GOT3 (cell line): ENCODE measurements around the gene MVB12A.

Experiments used
- DNase-seq: peaks from one replicate; lab custom pipeline; 2025; ENCODE audit warnings: mixed read lengths; lab: John Stamatoyannopoulos, UW

MVB12A gene

DNA sequence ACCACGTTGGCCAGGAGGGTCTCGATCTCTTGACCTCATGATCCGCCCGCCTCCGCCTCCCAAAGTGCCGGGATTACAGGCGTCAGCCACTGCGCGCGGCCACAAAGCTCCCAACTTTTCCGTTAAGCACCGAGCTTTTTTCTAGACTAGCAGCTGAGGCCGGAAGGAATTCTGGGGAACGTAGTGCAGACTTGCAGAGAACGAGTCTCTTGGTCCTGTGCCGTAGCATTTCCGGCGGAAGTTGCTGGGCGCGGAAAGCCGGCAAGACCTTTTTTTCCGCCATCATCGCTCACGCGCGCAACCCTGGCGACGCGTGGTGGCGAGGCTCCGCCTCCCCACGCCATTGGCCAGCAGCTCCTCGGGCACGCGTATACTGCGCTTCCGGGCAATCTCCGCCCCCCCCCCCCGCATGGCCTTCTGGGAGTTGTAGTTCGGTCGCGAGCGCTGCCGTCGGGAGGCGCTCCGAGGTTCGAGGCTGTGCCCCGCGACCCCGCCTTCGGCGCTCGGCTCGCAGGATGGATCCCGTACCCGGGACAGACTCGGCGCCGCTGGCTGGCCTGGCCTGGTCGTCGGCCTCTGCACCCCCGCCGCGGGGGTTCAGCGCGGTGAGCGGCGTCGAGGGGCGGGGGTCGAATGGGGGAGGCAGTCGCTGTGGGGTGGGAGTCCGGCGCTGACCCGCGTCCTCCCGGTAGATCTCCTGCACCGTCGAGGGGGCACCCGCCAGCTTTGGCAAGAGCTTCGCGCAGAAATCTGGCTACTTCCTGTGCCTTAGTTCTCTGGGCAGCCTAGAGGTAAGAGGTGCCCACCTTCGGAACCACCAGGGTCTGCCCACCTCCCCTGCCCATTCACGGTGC is at the start of gene MVB12A:
MVB12A (plus strand) TSS at position 427 of the 854 bp plus-strand sequence; CDS start at position 516, 89 bp downstream.
- peak; percentile 92 for DNase-seq

DNA sequence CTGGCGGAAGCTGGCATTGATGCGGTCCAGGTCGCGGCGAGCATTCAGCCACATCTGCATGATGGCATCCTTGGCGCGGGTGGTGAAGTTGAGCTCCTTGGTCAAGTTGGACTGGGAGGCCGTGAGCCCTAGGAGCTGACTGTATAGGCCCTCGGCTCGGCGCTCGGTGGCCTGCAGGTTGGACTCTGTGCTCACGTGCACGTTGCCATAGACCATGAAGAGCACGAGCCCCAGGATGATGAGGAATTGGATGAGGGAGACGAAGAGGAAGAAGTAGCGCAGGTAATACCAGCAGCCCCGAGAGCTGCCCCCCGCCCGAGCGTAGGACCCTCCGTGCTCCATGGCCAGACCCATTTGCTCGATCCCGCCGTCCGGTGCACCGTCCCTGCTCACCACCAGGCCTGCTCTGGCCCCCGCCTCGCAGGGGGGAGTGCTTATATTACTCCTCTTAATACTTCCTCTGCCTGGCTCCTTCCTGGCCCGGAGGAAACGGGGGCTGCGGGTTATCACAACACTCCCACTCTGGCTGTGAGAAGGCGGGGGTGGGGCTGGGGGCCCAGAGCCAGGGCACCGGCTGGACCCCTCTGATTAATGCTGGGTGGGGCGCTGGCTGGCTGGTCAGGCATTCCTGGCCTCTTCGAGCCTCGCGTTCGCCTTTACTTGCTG is 42.8 kb upstream of the MVB12A start, which contains the start of gene PLVAP:
PLVAP (minus strand) TSS at position 408 of the 666 bp plus-strand sequence; CDS start at position 354, 54 bp downstream.
- no peak for DNase-seq

- no peak for DNase-seq
Observed at GRCh38 chr19:17378271-17378670, 41.6 kb upstream of the MVB12A start.

DNA sequence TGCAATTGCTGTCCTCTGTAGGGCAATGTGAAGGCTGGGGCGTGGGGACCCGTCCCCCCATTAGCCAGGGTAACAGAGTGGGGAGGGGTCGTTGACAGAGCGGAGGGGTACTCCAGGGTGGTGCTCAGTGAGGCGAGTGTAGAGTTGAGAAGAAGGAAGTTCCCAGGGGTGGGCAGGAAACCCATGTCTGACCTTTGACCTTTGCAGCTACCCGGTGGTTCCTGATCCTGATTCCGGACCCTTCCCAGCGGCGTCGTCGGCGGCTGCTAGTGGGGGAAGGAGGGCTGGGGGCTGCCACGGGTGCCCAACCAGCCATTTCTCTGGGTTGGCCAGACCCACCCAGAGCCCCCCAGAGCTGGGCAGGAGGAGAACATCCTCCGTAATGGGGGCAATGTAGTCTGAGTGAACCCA is 40.6 kb upstream of the MVB12A start:
- no peak for DNase-seq

DNA sequence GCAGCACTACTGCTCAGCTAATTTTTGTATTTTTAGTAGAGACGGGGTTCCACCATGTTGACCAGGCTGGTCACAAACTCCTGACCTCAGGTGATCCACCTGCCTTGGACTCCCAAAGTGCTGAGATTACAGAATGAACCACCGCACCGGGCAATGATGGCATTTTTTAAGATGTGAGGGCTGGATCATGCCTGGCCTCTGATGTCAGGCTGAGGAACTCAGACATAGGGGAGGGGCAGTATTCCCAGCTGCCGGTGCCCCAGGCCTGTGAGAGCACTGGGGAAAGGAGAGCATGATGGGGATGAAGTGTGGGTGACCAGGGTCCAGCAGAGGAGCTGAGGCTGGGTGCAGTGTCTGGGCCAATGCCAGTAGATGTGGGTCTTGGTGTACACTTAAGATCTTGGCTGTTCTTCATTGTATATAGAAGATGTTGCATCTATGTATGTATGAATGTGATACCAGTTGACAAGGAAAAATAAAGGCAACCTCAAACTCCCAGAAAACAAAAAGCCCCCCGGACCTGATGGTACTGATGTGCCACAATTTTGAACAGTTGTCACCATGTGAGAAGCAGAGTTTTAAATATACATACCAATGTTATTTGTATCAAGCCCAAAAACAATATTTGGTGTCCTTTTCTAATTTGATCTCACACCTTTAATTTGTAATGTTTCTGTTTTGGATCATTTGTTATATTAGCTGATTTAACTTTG is 39.3 kb upstream of the MVB12A start:
- DNase-seq = no peak

GRCh38 chr19:17385878-17386611 is 33.8 kb upstream of the MVB12A start:
- no peak for DNase-seq

DNA sequence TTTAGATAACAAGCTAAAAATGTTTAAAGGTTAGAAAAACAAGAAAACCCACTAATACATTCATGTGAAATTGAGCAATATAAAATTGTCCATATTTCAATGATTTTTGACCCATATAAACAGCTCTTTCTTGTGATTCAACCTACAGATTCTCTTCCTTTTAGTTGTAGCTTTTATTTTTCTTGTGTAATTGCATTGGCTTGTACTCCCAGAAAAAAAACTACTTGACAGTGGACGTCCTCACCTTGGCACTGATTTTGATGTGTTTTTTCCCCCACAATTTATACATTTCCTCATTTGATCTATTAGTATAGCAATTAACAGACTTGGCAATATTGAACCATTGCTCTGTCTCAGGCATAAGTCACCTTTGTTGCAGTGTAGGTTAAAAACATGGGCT is 30.6 kb upstream of the MVB12A start:
- DNase-seq = no peak

- DNase-seq = no peak
Observed at GRCh38 chr19:17389957-17390664, 29.7 kb upstream of the MVB12A start.

DNA sequence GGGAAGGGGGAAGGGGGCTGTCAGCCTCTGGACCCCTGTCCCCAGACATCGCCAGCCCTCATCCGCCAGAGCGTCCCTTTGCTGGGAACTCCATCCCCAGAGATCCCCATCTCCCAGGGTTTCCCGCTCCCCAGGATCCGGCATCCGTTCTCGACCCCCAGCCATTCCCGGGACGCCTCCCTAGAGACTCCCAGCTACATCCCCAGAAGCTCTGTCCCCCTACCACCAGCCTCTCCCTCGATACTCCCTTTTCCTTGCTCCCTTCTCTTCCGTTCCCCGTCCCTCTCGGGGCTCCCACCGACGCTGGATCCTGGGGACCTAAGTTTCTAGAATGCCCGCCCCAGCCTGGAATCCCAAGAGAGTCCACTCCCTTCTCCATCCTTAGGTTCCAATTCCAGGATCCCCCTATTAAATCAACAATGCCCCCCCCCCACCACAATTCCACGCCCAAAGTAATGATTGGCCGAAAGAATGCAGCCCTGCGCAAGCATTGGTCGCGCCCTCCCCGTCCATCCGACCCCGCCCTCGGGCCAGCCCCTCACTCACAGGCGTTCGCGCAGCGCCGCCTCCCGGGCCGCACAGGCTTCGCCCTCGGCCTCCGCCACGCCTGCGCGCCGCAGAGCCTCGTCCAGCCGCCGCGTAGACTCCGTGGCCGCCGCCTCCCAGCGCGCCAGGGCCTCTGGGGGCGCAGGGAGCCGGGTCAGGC is 29.0 kb upstream of the MVB12A start:
- peak; percentile 38 for DNase-seq

GRCh38 chr19:17391371-17392151 is 28.3 kb upstream of the MVB12A start:
- DNase-seq = no peak

GRCh38 chr19:17393002-17393401 is 26.8 kb upstream of the MVB12A start:
- no peak for DNase-seq

GRCh38 chr19:17393914-17394313 is 25.9 kb upstream of the MVB12A start, which contains the start of gene CCDC194:
Gene CCDC194 (minus strand): TSS chr19:17394196. CDS start chr19:17394158, 38 bp downstream.
- DNase-seq = no peak

GRCh38 chr19:17394891-17395415 is 24.9 kb upstream of the MVB12A start:
- DNase-seq = no peak

- DNase-seq = no peak
Observed at GRCh38 chr19:17398902-17399527, 20.8 kb upstream of the MVB12A start.

GRCh38 chr19:17401628-17402027 is 18.2 kb upstream of the MVB12A start:
- no peak for DNase-seq

DNA sequence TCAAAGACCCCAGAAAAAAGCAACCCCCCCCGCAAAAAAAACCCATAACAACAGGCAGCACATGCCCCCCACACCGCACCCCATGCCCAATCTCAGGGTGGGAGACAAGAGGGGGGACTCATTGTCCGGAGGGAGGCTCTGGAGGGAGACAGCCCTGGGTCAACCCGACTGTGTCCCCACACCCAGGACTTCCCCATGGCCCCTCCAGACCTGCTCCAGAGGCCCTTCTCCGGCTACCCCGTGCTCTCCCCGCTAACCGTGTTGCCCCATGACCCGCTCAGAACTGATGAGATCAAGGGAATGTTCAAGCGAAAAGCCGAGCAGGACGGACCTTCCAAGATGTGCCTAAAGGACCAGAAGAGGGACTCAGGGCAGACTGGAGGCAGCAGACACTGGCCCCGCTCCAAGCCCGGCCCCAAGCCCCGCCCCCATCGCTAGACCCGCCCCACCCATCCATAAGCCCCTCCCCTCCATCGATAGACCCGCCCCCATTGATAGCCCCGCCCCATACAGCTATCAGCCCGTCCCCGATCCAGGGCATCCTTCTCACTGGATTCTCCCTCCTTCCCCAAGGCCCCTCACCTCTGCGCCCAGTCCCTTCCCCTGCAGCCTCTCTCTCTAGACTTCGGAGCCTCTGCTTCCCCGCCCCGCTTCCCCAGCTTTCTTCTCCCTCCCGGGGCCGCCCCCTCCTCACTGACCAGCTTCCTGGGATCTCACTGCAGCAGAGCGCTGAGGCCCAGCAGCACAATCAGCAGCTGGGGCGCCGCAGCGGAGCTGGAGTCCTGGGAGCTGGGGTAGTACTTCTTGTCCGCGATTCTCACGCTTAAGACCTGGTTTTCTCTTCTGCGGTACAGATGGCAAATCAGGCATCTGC is 16.6 kb upstream of the MVB12A start:
- DNase-seq = no peak

DNA sequence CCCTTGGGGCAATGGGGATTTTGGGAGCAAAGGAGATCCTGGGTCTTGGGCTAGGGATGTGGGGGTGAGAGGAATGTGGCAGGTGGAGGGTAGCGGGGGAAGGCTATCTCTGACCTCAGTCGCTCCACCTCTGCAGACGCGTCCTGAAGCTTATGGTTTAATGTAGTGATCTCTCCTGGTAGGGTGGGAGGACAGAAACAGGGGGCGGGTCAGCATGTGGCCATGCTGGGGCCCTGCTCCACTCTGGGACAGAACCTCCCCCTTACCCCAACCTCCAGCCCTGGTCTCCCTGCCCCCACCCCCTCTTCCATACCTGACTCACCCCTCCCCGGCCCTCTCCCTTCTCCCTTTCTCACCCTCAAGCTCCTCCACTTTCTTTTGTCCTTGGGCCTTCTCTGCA is 15.8 kb upstream of the MVB12A start:
- DNase-seq = no peak
